ENCODE results near the gene NBAS. TPM values are rescaled to one million over a fixed set of nuclear protein-coding genes. Genes with fewer than 3 reads are reported as not detected.

The NBAS gene
- total RNA-seq, 1 experiment from 2014 or later, result 32.5 TPM

DNA sequence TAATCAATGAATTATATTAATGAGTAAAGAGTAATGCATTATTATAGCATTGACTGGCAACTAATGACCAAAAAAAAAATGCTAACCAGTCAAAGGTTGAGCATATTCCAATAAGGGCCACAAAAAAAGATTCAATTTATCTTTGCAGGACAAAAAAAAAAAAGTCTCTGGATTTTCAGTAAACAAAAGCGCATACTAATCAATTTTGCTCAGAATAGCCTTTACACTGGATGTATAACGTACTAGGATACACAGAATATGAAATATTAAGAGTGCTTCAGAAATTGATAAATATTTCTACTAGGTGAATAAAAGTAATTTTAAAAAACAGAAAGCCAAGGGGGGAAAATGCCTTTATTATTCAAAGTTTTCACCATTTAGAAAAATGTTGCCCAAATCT, 74.4 kb downstream of the NBAS start:
- Histone ChIP-seq H3K9me3 (ENCODE audit: control insufficient read depth, low read depth, low read length) (no peaks in the 10 kb centered on the region), H3K27ac (ENCODE audit: insufficient read length, low read depth, low read length) (no peak overlapping the region), H3K27me3 (ENCODE audit: insufficient read depth, low read length) (no peaks in the 10 kb centered on the region), H2BK15ac (ENCODE audit: low read depth, low read length) (no peak overlapping the region), H2AK5ac (ENCODE audit: insufficient read length, low read length) (no peak overlapping the region), H3K23me2 (ENCODE audit: insufficient read length, low read depth, low read length, poor library complexity, severe bottlenecking) (no peaks in the 10 kb centered on the region), H3K4me2 (ENCODE audit: insufficient read depth, insufficient read length, low read length) (no peak overlapping the region), H3K79me2 (ENCODE audit: insufficient read depth, low read length) (no peaks in the 10 kb centered on the region), H3T11ph (ENCODE audit: low read length) (no peak overlapping the region), H3K14ac (ENCODE audit: insufficient read depth, low read length) (no peak overlapping the region), H3K9ac (ENCODE audit: extremely low read depth, insufficient read length, low read length) (no peak overlapping the region), H2BK120ac (ENCODE audit: low read depth, low read length, poor library complexity, severe bottlenecking) (no peak overlapping the region), H2BK12ac (ENCODE audit: insufficient read length, low read depth, low read length) (no peak overlapping the region), H4K8ac (replicated peaks; ENCODE audit: insufficient read length, low read depth, low read length) (no peak overlapping the region), H4K20me1 (ENCODE audit: control insufficient read depth, insufficient read depth, insufficient read length) (no peaks in the 10 kb centered on the region), H3K4ac (ENCODE audit: low read depth, low read length) (no peak overlapping the region), H3K79me1 (ENCODE audit: insufficient read depth, low read depth, low read length, poor library complexity, severe bottlenecking) (no peaks in the 10 kb centered on the region), H2BK20ac (ENCODE audit: low read depth, low read length, poor library complexity, severe bottlenecking) (no peak overlapping the region), H2BK5ac (ENCODE audit: insufficient read length, low read length) (no peak overlapping the region), H3K56ac (ENCODE audit: insufficient read length, low read depth, low read length) (no peak overlapping the region), H3K4me1 (ENCODE audit: insufficient read depth, low read length) (no peaks in the 10 kb centered on the region), H4K5ac (ENCODE audit: insufficient read length, low read depth, low read length) (no peak overlapping the region), H3K23ac (ENCODE audit: insufficient read length, low read depth, low read length) (no peak overlapping the region), H2AFZ (ENCODE audit: low read length) (no peak overlapping the region), H4K91ac (ENCODE audit: insufficient read length, low read depth, low read length) (no peak overlapping the region), H3K18ac (ENCODE audit: insufficient read length, low read depth, low read length) (no peak overlapping the region)
- H3K27me3 Mint-ChIP-seq (ENCODE audit: low read depth), result no peaks in the 10 kb centered on the region
- H3K9me3 Mint-ChIP-seq, result no peaks in the 10 kb centered on the region
- DNase-seq, result no peak
- no CpG with 5 or more reads among the region's 2 CpGs for WGBS (ENCODE audit: extremely low coverage, insufficient read length, low lambda C conversion rate)
- peaks cover 5 to 13% (median 7%) of the 10 kb centered on the region in 3 experiments; a peak in 6 of 7 replicates for H3K36me3 Mint-ChIP-seq (ENCODE audit: insufficient read depth in 1 of 3, low read depth in 3 of 3)
- no peaks in the 10 kb centered on the region for H3K4me1 Mint-ChIP-seq
- TF ChIP-seq, protein P1, sequence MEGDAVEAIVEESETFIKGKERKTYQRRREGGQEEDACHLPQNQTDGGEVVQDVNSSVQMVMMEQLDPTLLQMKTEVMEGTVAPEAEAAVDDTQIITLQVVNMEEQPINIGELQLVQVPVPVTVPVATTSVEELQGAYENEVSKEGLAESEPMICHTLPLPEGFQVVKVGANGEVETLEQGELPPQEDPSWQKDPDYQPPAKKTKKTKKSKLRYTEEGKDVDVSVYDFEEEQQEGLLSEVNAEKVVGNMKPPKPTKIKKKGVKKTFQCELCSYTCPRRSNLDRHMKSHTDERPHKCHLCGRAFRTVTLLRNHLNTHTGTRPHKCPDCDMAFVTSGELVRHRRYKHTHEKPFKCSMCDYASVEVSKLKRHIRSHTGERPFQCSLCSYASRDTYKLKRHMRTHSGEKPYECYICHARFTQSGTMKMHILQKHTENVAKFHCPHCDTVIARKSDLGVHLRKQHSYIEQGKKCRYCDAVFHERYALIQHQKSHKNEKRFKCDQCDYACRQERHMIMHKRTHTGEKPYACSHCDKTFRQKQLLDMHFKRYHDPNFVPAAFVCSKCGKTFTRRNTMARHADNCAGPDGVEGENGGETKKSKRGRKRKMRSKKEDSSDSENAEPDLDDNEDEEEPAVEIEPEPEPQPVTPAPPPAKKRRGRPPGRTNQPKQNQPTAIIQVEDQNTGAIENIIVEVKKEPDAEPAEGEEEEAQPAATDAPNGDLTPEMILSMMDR (conservative IDR thresholded peaks at IDR 0.05), result no peak
- no peak overlapping the region for H3K4me3 Mint-ChIP-seq
- H3K27ac Mint-ChIP-seq, result no peak overlapping the region
